ENCODE data around the gene OR8D1.

- TF ChIP-seq CTCF (IDR thresholded peaks at IDR 0.05; ENCODE audit: insufficient read depth, low read length) (no peak), POLR2AphosphoS5 (IDR thresholded peaks at IDR 0.05; ENCODE audit: low read depth) (no peak), GABPA (IDR thresholded peaks at IDR 0.05; ENCODE audit: low read depth) (no peak), REST (IDR thresholded peaks at IDR 0.05; ENCODE audit: insufficient replicate concordance, low read depth) (no peak)
Observed at GRCh38 chr11:124278261-124278660, 35.5 kb downstream of the OR8D1 start.

All from HL-60 (cell line).